Activated gamma-delta T cell treated with Interleukin-2 at 50 U/mL for 16 hours (primary cell): ENCODE measurements around the gene FBXW8.

Experiments used
- DNase-seq: peaks from one replicate; pipeline ENCODE4 v3.0.0-alpha.2; 2020

Gene FBXW8

DNA sequence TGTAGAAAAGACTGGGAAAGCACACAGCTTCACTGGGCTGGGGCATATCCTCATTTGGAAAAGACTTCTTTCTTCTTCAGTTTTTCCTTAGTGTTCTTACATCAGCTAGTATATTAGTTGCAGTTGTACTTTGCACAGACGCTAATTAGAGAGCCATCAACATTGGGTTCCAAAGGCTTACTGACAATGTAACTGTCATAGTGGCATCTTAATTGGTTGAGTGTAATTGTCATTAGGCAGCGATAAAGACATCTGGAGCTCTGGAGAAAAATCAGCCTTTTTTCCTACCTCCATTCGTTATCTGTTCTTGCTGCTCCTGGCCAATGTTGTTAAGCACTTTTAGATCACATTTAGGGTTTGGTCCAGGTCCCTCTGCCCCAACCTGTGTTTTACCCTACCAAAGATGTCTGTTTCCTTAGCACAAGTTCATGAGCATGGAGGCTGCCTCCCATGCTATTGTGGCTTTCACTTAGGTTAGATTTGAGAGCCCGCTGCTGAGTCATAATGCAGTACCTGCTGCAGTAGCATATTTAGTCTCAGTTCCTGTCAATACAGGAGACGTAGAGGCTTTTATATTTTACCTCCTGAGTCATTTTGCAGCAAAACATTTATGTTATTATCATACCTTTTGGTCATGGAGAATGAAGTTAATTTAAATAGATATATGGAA, 49.2 kb downstream of the FBXW8 start:
- DNase-seq = peak; percentile 7

GRCh38 chr12:116962197-116962596, 51.4 kb downstream of the FBXW8 start:
- no peak for DNase-seq

- DNase-seq = no peak
Measured at GRCh38 chr12:116962783-116963356, 52.1 kb downstream of the FBXW8 start.

DNA sequence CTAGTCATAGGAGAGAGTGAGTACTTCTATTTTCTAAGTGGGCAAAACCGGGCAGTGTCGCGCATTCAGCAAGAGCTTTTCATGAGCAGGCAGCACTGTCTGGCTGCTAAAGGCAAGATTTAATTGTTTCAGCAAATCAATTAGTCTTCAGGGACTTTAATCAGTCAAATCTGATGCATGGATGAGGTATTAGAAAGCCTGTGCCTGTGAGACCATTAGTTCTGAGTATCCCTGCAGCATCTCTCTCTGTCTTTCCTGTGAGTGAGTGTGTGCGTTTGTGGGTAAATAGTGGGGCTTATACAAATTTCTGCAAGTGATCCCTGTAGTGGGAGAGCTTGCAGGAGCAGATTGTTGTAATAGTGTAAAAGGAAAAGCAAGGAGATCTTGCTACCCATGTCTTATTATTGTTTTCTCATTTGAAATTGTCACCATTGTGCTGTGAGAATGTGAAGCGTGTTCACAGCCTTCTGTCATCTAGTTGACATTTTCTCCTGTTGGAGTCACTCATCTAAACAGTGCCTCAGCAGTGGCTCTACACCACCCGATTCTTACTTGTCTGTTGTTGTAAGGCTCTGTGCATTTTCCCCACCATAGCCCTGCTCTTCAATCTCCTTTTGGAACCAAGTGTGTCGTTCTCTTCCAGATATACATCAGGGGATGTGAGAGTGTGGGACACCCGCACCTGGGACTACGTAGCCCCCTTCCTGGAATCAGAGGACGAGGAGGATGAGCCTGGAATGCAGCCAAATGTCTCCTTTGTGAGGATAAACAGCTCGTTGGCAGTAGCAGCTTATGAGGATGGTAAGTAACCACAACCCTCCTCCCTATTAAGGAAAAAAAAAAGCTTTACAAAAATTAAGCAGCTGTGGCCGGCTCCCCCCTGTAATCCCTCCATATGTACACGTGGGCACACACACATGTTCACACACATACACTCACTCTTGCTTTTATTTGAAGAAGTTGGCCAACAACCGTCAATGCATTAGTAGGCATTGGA, 53.6 kb downstream of the FBXW8 start:
- DNase-seq = no peak

DNA sequence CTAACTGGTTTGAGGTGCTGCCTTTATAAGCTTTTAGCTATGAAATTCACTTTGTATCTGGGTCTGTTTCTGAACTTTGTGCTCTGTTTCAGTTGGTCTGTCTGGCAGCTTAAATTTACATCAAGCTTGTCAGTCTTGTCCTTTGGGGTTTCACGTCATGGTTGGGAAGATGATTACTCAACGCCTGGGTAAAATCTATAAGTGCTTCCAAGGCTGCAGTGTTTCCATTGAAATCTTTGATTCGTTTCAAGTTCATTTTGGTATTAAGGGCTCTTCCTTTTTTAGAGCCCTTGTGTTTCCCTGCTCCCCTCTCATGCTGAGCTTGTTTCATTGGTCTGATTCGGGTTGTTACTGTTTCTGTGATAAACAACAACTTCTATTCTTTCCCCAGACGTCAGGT, 58.2 kb downstream of the FBXW8 start:
- no peak for DNase-seq

DNA sequence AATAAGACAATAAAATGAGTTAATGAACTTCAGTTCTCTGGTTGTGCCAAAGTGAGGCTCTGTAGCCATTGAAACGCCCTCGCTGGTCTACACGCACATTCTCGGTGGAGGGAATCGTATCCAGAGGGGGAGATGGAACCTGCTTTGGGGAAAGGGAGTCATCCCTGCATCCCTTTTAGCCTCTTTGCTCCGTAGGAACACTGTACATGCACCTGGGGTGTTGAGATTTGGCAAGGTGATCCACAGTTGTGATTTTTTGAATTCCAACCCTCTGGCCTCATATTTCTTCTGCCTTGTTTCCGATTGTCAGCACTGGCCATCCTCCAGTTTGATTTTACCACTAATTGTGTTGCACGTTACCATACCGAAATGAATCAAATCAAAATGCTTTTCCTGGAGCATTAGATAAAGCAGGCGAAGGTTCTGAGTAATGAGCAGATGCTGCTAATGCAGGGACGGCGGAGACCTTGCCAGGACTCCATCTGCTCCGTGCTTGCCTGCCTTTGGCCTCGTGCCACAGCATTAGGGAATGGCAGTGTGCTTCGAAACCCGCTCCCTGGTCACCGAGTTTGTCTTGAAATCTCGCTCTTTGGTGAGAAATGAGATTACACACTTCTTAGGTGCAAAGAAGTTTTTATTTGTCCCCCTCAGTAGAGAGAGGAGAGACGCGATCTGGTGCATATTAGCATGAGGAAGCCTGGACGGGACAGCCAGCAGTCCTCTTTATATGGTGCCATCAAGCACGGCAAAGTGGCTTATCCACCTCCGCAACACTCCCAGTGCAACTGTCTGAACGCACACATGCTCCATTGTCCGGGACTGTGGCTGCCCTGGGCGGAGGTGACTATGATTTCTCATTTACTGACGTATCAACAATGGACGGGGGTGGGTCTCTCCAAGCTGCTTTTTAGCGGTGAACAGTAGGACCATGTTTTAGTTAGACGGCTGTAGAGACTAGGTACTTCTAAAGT, 59.1 kb downstream of the FBXW8 start:
- DNase-seq = no peak

- no peak for DNase-seq
Measured at GRCh38 chr12:116971222-116971621, 60.5 kb downstream of the FBXW8 start.

- no peak for DNase-seq
Measured at GRCh38 chr12:116975779-116976393, 65.1 kb downstream of the FBXW8 start.

- no peak for DNase-seq
Measured at GRCh38 chr12:116977465-116978380, 67.0 kb downstream of the FBXW8 start.

DNA sequence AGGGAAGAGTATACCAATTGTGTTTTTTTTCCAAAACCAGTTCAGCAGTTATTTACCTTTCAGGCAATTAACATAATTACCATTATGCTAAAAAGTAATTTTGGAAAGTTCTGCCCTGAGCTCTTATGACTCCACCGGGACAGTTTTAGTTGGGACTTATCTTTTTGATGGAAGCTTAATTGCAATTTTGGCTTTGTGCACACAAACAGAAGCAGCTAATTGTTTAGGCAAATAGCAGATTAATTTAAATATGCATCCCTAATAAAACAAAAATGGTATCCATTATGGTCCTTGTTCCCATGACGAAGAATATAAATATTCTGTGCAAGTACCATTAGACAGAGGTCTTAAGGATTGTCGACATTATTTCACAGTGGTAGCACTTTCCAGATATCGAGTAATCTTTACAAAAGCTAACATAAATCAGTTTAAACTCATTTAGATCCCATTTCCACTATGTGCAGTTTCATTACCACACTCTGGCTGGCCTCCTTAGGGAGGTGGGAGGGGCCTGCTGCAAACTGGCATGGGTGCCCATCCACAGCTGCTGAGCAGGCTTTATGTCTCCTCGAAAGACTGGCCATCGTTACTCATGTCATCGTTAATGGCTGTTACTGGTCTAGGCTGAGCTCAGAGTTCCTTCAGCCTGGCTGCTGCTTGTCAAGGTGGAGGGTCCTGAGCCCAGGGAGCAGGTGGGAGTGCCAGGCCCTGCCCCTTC, 68.2 kb downstream of the FBXW8 start:
- no peak for DNase-seq

DNA sequence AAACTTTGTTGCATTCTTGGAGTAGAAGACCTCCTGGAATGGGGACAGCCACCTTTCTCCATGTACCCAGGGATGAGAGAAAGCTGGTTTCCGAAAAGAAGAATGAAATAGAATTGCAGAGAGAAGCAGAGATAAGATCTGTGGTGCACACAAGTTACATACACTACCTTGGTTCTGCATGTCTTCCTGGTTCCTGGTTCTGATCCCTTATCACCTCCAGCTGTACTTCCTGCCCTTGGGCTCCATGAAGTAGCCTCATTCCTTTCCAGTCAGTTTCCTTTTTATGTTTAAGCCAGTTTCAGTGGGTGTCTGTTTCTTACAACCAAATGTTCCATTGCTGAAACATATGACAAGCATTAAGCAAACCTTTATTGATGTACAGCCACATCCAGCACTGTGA, 69.3 kb downstream of the FBXW8 start:
- no peak for DNase-seq

DNA sequence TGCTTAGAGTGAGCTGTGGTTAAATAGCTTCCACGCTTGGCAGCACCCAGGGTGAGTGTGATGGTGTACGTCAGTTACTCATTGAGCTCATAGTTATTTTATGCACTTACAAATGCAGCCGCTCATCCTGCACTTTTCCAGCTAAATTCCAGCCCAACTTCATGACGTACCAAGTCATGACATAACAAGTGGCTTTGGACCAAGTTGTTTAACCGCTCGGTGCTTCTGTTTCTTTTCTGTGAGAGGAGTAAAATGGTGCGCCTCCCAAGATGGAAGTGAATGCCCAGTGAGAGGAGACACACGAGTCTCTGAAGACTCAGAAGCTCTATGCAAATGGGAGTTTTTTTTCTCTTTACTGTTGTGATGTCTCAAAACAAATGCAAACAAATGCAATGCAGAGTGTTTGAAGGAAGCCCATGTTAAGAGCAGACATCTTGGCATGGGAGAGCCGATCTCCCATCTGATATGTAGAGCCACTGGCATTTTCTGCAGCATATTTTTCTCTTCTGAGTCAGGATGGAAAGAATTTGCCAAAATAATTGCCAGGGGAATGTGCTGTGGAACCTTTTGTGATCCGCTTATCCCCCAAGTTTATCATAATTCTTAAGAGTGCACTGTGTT, 72.2 kb downstream of the FBXW8 start:
- DNase-seq = no peak

DNA sequence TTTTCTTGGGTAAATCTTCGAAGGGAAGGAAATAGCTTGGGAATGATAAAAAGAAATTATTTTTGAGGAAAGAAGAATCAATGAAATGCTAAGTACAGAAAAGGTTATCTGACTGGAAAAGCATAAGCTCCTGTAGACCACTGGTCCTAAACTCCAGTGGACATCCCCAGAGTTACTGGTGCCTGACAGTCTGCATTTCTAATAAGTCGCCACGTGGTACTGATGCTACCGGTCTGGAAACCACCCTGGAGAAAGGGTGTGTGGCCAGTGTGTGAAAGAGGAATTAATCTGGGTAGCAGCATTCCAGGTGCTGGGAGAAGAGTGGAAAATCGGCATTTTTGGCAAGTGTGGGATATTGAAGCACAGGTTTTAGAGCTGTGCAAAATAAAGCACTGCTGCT, 73.3 kb downstream of the FBXW8 start:
- no peak for DNase-seq

DNA sequence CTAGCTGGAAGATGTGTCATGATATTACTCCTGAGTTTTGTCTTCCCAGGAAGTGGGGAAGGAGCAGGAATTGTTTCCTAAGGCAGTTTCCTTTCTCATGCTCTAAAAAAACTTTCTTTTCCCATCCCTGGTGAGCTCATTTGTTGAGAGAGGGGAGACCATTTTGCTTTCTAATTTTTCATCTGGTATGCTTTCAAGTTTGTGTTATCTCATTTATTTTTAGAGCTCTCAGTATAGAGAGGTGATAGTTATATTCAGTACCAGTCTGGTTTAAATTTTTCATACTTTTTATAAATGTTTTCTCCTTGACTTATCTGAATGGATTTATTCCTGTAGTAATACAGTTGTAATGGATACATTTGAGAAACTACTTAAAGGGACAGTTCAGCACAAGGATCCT, 79.6 kb downstream of the FBXW8 start:
- DNase-seq = no peak

DNA sequence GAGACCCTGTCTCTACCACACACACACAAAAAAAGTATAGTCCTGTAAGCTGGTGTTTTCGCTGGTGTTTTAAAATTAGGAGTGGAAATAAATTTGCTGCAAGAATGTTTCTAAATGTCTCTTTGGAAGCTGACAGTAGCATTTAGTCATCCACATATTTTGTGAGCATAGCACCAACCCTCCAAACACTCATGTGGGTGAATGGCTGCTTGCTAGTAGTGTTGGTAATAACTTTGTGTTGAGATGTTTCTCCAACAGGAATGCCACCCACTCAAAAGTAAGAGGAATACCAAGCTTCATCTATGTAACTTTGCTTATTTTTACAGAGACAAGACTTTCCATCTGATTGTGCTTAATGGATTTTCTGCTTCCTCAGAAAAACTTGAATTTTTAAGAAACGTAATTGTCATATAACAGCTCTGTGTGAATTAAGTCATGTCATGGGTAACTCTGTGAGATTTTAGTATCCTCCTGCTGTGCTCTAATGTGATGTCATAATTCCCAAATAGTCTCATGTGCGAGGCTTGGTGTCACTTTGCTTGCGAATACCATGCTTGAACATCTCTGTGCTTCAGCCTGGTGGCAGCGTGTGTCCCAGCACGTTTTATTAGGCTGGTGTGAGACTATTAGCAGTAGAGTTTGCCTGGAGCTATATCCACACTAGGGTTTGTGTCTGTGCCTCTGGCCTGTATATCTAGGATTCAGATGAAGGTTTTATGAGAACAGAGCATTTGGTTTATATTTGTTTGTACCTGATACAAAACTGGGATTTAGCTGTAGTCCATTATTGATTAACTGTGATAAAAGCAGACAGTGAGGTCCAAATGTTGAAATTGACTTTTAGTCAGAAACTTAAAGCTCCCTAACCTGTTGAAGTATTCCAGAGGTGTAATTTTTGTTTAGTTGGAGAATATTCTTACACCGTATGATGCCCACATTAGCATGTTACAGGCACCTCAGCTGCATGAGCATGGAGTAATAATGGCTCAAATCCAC, 80.5 kb downstream of the FBXW8 start:
- DNase-seq = no peak

- DNase-seq = no peak
Measured at GRCh38 chr12:116996093-116996492, 85.3 kb downstream of the FBXW8 start.

DNA sequence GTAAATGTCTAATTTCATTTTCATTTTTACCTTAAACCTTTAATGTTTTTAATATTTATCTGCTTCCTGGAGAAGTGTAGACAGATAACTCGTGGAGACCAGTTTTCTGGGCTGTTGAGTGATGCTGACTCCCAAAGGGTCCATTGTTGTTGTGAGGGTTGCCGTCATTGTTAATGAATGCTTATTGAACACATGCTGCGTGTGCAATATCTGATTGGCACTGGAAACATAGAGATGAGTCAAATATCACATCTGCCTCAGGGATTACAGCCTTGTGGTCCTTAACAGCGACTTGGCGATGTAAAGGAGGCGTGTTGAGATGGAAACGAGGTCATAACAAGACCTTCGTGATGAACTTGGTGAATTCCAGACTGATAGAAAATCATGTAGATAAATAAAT, 85.9 kb downstream of the FBXW8 start:
- no peak for DNase-seq

DNA sequence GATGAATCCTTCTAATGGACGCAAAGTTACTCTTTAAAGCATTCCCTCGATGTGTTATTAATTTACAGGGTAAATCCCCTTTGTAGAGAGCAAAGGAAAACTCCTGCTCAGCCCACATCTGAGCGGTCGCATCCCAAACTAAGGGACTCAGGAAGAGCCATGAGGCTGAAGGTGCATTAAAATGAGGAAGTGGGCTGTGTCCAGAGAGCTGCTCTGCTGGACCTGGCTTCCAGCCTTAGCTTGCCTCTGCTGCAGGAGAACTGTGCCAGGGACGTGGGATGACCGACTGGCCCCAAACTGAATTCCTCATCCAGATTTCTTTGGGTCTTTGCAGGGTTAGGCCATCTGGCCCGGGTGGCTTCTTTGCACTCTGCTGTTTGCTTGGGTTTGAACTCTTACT, 88.3 kb downstream of the FBXW8 start:
- no peak for DNase-seq

DNA sequence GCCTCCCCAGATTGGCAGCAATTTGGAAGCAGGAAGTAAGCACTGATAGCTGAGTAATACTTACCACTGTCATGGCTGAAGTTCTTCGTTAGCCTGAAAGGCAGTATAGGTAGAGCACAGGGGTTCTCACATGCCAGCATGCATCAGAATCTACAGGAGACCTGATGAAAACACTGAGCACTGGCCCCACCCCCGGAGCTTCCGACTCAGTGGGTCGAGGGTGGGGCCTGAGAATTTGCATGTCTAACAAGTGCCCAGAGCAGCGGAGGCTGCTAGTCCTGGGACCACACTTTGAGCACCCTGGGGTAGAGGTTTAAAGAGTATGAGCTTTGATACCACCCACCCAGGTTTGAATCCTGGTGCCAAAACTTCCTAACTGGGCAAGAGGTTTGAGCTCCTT, 89.6 kb downstream of the FBXW8 start:
- DNase-seq = no peak
